Omental fat pad (tissue), 4 donors: Measurements from ENCODE around the gene TCEA2. TPM values are rescaled to one million over a fixed set of nuclear protein-coding genes. Genes with fewer than 3 reads are reported as not detected.

Experiments used
- ATAC-seq: fragments of 150-250 bp; one replicate; pipeline ENCODE4 v1.9.1; 2016; ENCODE audit warnings: mild to moderate bottlenecking, moderate library complexity; ENCODE audit not compliant: low FRiP score
- DNase-seq: peaks from one replicate; pipeline ENCODE4 v3.0.0-alpha.2; 2019; ENCODE audit warnings: low spot score
- total RNA-seq, 4 donors: library from RNA; depleted of rRNA; stranded (reverse); fragments of >200 nt; gene quantifications; one replicate each; pipeline ENCODE4 v1.1.0, GENCODE V29; 2016
- TF ChIP-seq, protein P1 (sequence below), 3 donors: fragments of 450-650 bp; IDR thresholded peaks; one replicate each; pipeline ENCODE4 v1.5.1; 2016 to 2017; ENCODE audit warnings: antibody characterized with exemption in 3 of 3, mild to moderate bottlenecking in 3 of 3, moderate library complexity in 2 of 3

Gene TCEA2
- total RNA-seq, 4 donors from 2014 or later, result 20.5 to 34.8 (median 23.4) TPM

DNA sequence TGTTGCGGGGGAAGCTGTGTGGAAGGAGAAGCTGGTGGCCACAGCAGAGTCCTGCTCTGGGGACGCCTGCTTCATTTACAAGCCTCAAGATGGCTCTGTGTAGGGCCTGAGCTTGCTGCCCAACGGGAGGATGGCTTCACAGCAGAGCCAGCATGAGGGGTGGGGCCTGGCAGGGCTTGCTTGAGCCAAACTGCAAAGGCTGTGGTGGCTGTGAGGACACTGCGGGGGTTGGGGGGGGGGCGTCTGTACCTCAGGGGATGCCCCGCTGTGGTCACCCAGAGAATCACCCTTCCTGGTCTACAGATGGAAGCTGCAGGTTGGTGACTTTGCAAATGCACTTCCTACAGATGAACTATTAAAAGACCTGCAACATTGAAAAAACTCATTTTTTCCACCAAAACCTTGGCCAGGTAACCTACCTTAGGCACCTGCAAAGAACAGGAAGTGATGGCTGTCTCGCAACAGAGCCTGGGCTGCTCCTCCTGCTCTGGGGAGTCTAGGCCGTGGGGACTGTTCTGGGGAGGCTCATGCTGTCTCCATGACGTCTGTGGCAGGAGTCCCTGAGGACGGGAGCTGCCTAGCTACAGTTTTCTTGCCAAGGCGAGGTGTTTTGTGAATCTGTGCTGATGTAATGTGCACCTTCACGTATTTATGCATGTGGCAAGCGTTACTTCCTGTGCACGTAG lies 37.0 kb downstream of the TCEA2 start:
- ATAC-seq, result no peak

DNA sequence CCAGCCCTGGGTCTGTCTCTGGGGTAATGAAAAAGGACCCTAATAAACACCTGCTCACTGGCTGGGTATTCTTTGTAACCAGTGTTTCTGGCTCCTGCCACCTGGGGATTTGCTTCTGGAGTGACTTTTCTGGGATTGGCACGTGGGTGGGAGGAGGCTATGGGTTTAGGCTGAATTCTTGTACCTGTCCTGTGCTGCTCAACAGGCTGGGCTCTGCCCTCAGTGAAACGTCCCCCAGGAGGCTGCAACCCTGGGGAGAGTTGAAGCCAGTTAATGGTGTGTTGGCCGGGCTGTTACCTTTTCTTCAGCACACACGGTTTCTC lies 37.5 kb downstream of the TCEA2 start:
- ATAC-seq, result no peak
- DNase-seq, result no peak
- TF ChIP-seq, protein P1, sequence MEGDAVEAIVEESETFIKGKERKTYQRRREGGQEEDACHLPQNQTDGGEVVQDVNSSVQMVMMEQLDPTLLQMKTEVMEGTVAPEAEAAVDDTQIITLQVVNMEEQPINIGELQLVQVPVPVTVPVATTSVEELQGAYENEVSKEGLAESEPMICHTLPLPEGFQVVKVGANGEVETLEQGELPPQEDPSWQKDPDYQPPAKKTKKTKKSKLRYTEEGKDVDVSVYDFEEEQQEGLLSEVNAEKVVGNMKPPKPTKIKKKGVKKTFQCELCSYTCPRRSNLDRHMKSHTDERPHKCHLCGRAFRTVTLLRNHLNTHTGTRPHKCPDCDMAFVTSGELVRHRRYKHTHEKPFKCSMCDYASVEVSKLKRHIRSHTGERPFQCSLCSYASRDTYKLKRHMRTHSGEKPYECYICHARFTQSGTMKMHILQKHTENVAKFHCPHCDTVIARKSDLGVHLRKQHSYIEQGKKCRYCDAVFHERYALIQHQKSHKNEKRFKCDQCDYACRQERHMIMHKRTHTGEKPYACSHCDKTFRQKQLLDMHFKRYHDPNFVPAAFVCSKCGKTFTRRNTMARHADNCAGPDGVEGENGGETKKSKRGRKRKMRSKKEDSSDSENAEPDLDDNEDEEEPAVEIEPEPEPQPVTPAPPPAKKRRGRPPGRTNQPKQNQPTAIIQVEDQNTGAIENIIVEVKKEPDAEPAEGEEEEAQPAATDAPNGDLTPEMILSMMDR (IDR thresholded peaks at IDR 0.05), result no peak

More for the DNA sequence above, 37.0 kb downstream of the TCEA2 start:
- TF ChIP-seq, protein P1 (IDR thresholded peaks at IDR 0.05), result no peak
- DNase-seq, result no peak

DNA sequence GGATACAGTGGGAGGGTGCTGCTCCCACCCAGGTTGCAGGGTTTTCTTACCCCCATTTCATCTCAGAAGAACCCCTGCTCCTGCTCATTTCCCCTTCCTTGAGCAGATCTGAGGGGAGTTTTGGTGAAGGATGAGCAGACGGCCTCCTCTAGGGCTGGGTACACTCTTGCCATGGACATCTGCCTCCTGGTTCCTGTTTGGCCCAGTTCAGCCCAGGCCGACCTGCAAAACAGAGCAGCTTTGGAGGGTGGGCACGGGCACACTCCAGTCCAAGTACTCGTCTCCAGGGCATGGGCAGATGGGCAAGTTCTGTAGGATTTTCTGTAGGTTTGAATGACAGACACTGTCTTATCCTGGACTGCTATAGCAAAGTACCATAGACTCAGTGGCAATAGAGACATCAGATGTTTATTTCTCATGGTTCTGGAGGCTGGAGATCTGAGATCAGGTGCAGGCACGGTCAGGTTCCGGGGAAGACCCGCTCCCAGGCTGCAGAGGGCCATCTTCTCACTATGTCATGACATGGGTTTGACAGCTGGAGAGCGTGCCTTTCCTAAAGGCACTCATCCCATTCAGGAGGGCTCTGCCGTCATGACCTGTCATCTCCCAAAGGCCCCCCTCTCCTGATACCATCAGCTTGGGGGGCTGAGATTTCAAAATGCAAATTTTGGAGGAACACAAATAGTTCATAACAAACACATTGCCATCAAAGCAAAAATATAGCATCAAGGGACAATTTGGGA lies 38.1 kb downstream of the TCEA2 start:
- DNase-seq (no peak), ATAC-seq (no peak)
- TF ChIP-seq, protein P1 (IDR thresholded peaks at IDR 0.05), result no peak

DNA sequence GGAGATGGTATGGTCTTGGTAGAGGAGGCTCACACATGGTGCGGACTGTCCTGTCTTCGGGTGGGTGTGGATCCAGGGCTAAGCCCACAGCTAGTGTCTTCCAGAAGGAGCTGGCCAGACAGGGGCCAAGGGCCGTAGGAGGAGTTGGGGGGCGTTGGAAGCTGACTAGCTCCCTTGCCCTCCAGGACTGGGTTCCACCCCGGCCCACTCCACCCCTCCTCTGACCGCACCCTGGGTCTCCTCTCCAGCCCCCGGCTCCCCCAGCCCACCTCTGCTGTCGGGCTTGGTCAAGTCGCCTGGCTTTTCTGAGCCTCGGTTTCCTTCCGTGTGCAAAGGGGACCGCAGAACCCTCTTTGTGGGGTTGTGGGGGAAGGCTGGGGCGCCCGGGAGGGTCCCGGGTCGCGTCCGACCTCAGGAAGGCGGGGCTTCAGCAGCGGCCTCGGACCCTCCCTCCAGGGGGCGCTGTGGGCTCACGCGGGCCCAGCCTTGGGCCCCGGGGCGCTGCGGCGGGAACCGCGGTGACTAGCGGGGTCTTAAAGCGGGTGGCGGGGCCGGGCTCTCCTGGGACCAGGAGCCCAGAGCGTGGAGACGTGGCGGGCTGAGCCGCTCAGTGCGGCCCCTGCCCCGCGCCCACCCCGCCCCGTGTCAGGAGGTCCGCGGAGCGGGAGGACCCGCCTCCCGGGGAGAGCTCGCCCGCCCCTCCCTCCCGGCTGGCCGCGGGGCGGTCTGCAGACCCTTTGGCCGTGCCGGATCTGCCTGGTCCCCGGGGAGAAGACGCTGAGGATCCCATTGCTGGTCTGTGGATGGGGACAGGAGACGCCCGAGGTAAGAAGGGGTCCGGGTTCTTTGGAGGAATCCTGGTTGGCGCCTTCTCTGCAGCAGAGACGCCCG lies 39.0 kb downstream of the TCEA2 start:
- no peak for ATAC-seq
- no peak for DNase-seq
- TF ChIP-seq, protein P1 (IDR thresholded peaks at IDR 0.05), result peak in 1 of 3 donors; percentile 24

DNA sequence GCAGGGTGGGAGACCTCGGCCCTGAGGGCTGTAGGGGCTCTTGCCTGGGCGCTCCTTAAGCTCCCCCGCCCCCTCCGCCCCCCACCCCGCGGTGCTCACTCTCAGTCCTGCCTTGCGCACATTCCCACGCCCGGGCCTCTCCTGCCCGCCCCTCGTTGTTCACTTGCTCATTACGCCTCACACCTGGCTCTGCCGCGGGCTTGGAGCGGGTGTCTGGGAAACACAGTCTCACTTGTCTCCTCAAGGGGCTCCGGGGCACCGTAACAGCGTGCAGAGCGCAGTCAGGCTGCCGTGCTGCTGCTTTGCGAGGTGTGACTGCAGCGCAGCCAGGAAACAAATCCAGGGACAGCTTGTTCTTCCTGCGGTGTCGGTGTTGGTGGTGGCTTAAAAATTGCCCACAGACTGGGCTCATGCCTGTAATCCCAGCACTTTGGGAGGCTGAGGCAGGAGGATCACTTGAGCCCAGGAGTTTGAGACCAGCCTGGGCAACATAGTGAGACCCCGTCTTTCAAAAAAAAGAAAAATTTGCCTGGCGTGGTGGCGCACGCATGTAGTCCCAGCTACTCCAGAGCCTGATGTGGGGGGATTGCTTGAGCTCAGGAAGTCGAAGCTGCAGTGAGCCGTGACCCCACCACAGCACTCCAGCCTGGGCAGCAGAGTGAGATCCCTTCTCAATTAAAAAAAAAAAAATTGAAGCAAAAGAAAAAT lies 39.8 kb downstream of the TCEA2 start:
- DNase-seq (no peak), ATAC-seq (no peak)
- TF ChIP-seq, protein P1 (IDR thresholded peaks at IDR 0.05), result no peak

DNA sequence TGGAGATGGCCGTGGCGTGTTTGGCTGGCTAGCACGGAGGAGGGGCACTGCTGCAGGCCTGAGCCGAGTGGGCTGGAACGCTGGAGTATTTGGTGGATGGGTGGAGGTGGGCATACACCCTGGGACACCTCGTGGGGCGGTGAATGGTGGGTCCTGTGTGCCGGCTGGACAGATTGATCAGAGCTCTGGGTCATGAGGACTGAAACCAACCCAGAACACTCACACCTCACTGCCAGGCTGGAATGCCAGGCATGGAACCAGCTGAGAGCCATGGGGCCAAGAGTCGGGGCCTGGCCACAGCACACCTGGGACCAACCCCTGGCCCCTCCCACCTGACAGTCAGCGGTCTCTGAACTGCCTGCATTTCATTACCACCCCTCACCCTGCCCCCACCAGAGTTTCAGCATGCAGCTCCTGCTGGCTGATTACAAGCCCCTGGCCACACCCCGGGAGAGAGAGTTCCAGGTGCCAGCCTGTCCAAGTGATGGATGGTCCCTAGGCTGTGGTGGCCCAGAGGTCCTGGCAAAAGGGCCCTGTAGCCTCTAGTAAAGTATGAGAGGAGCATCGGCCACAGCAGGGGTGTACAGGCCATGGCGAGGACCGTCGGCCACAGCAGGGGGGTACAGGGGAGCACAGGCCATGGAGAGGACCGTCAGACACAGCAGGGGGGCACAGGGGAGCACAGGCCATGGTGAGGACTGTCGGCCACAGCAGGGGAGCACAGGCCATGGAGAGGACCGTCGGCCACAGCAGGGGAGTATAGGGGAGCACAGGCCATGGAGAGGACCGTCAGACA lies 41.1 kb downstream of the TCEA2 start:
- TF ChIP-seq, protein P1 (IDR thresholded peaks at IDR 0.05), result no peak
- no peak for ATAC-seq
- peak; percentile 14 for DNase-seq
